SK-N-MC (cell line): ENCODE data around the gene LTBP2.

ENCODE experiments used
- DNase-seq: peaks from one replicate; pipeline ENCODE4 v3.0.0-alpha.2; 2011; ENCODE audit warnings: low read depth, low spot score
- H3K27ac ChIP-seq: fragments of 200-600 bp; sonication (generic); 2 replicates; pipeline ENCODE4 v1.5.1; 2016; ENCODE audit warnings: mixed run types
- H3K36me3 ChIP-seq: fragments of 200-600 bp; sonication (generic); 2 replicates; pipeline ENCODE4 v1.6.1; 2017; ENCODE audit warnings: antibody characterized with exemption, low read length, mixed read lengths; ENCODE audit not compliant: insufficient read depth
- H3K4me3 ChIP-seq: fragments of 200-600 bp; sonication (generic); 2 replicates; pipeline ENCODE4 v1.5.1; 2016
- H3K9ac ChIP-seq: fragments of 200-600 bp; sonication (generic); 2 replicates; pipeline ENCODE4 v1.8.0; 2017; ENCODE audit warnings: mixed run types, mixed read lengths; ENCODE audit not compliant: insufficient read length
- H3K9me3 ChIP-seq: fragments of 200-600 bp; sonication (generic); 2 replicates; pipeline ENCODE4 v1.6.1; 2017; ENCODE audit warnings: low read depth, mild to moderate bottlenecking, antibody characterized with exemption, low read length, moderate library complexity, mixed read lengths
- EZH2 ChIP-seq: fragments of 200-600 bp; sonication (generic); IDR thresholded peaks from one replicate; pipeline ENCODE4 v1.6.1; 2017; ENCODE audit warnings: antibody characterized with exemption
- FOXP2 ChIP-seq: optimal IDR thresholded peaks from 2 replicates; pipeline ENCODE3; 2011; ENCODE audit warnings: mild to moderate bottlenecking, moderate library complexity; ENCODE audit not compliant: insufficient read depth; ENCODE audit errors: extremely low read length, control extremely low read depth
- POLR2AphosphoS5 ChIP-seq: IDR thresholded peaks from 2 replicates; pipeline ENCODE4 v1.6.1; 2012; ENCODE audit warnings: mild to moderate bottlenecking, low read depth, low read length, borderline replicate concordance

LTBP2 gene

DNA sequence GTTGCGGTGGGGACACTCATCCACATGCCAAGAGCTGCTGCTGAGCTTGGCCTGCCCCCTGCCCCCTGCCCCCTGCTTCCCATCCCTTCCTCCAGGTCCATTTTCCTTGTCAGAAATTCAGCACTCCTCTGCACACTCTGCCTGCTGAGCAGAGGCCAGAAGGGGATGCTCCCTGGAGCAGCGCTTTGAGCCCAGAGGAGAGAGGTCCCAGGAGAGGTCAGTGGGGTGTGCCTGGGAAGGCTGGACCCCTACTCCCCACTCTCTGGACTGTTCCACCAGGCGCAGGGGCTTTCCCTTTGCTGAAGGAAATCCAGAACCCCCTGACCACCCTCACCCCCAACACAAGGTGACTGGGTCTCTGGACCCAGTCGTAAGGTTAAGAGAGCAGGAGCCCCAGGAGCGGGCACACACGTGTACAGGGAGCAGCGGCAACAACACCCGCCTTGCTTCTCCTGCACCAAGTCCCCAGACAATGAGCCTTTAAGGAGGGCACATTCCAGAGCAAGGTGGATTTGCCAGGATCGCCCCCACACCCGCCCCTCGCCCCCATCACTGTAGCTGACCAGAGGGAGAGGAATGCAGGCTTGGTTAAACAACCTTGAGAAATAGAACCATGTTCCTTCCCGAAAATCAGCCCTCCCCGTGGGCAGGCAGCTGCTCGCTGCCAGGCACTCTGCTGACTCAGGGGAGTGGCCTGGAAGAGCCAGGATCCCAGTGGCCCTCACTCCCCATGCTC is 87.8 kb downstream of the LTBP2 start:
- no peak overlapping the region for H3K27ac ChIP-seq

GRCh38 chr14:74522740-74523139 is 89.3 kb downstream of the LTBP2 start:
- DNase-seq, result no peak
- no peak overlapping the region for H3K9ac ChIP-seq
- TF ChIP-seq EZH2 (no peak), POLR2AphosphoS5 (no peak), FOXP2 (no peak)
- no peaks in the 10 kb centered on the region for H3K36me3 ChIP-seq
- no peak overlapping the region for H3K4me3 ChIP-seq
- H3K27ac ChIP-seq, result no peak overlapping the region
- H3K9me3 ChIP-seq, result no peaks in the 10 kb centered on the region

More for the DNA sequence above, 87.8 kb downstream of the LTBP2 start:
- no peak for DNase-seq
- no peak overlapping the region for H3K9ac ChIP-seq
- H3K9me3 ChIP-seq, result no peaks in the 10 kb centered on the region
- no peak for TF ChIP-seq FOXP2
- TF ChIP-seq EZH2, result no peak
- no peak for TF ChIP-seq POLR2AphosphoS5
- no peak overlapping the region for H3K4me3 ChIP-seq
- no peaks in the 10 kb centered on the region for H3K36me3 ChIP-seq

DNA sequence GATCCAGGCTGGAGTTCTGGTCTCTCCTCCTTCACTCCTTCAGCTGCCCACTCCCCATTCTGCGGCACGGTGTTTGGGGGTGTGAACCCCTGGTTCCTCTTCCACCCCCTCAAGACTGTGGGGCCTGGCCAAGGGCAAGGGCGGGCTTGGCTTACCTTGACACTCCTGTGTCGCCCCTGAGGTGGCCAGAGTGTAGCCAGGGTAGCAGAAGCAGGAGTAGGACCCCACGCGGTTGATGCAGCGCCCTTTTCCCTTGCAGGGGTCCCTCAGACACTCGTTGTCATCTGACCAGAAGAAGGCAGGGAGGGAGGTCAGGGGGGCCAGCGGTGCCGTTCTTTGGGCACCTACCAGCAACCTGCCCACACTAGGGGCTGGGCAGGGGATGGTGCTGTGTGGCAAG is 90.3 kb downstream of the LTBP2 start:
- no peaks in the 10 kb centered on the region for H3K9me3 ChIP-seq
- DNase-seq, result no peak

DNA sequence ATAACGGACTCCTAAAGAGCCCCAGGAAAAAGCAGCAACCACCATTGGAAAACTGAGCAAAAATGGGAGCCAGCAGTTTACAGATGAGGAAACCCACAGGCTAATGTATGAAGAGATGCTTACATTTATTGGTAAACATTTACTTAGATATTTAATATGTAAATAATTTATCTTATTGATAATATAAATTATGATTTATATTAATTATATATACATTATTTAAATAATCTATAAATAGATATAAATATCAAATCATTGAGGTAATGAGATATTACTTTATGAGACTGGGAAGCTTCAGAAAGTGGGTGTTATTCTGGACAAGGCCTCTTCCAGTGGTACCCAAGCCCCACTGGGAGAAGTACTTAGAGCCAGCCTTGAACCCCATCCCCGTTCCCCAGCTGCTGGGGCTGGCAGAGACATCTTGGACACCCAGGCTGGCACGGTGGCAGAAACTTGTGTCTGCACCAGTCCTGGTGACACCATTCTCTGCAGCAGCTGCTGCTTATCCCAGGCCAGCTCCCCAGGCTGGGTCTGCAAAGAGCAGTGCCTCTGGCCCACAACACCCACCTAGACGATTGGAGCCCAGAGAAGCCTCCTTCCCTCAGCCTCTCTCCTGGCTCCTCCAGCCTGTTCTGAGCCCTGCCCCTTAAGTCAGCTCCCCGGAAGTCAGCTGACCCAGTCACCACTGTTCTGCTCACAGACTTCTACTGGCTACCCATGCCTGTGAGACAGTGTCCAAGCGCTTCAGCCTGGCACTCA is 92.5 kb downstream of the LTBP2 start:
- DNase-seq, result no peak
- Histone ChIP-seq H3K4me3 (no peak overlapping the region), H3K9me3 (no peaks in the 10 kb centered on the region), H3K27ac (no peak overlapping the region), H3K9ac (no peak overlapping the region), H3K36me3 (no peaks in the 10 kb centered on the region)
- TF ChIP-seq EZH2 (no peak), FOXP2 (no peak), POLR2AphosphoS5 (no peak)

More for the DNA sequence above, 90.3 kb downstream of the LTBP2 start:
- H3K4me3 ChIP-seq, result no peak overlapping the region
- no peaks in the 10 kb centered on the region for H3K36me3 ChIP-seq
- TF ChIP-seq EZH2 (no peak), POLR2AphosphoS5 (no peak), FOXP2 (no peak)
- no peak overlapping the region for H3K27ac ChIP-seq
- no peak overlapping the region for H3K9ac ChIP-seq

- H3K36me3 ChIP-seq, result no peaks in the 10 kb centered on the region
- DNase-seq, result no peak
- H3K9ac ChIP-seq, result no peak overlapping the region
- no peak overlapping the region for H3K4me3 ChIP-seq
- TF ChIP-seq FOXP2 (no peak), EZH2 (no peak), POLR2AphosphoS5 (no peak)
- no peaks in the 10 kb centered on the region for H3K9me3 ChIP-seq
- no peak overlapping the region for H3K27ac ChIP-seq
Observed at GRCh38 chr14:74518221-74518620, 93.8 kb downstream of the LTBP2 start.

- H3K36me3 ChIP-seq, result no peaks in the 10 kb centered on the region
- no peak for DNase-seq
- H3K9me3 ChIP-seq, result no peaks in the 10 kb centered on the region
- H3K27ac ChIP-seq, result no peak overlapping the region
- H3K4me3 ChIP-seq, result no peak overlapping the region
- no peak overlapping the region for H3K9ac ChIP-seq
- TF ChIP-seq FOXP2, result no peak
- no peak for TF ChIP-seq EZH2
- TF ChIP-seq POLR2AphosphoS5, result no peak
Observed at GRCh38 chr14:74517731-74518130, 94.3 kb downstream of the LTBP2 start.

DNA sequence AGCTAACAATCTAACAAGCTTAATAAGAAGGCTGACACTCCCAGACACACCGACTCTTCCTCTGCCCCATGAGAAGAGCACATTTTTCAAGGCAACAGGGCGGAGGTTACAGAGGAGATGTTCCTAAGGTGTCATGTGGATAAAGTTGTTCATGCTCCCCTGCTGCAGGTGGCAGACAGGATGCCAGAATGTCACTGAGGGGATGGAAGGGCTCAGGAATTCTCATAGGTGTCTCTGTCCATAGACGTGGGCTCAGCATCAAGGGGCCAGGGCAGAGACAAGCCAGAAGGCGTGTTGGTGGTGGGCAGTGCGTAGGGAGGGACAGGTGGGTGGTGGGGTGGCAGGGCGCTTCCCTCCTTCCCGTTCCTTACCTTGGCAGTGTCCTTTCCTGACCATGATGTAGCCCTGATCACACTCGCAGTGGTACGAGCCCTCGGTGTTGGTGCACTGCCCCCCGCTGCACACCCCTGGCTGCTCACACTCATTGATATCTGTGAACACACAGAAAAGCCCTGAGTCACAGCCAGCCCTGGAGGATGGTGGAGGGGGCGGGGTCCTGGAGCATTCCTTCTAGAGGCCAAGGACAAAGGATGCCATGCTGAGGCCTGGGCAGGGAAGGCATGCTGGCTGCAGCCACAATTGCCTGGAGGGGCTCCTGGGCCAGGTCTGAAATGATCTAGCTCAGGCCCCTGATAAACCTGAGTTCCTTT is 95.4 kb downstream of the LTBP2 start:
- H3K9ac ChIP-seq, result no peak overlapping the region
- TF ChIP-seq EZH2, result no peak
- TF ChIP-seq POLR2AphosphoS5, result no peak
- no peak for TF ChIP-seq FOXP2
- no peaks in the 10 kb centered on the region for H3K36me3 ChIP-seq
- no peak for DNase-seq
- H3K9me3 ChIP-seq, result no peaks in the 10 kb centered on the region
- no peak overlapping the region for H3K4me3 ChIP-seq
- H3K27ac ChIP-seq, result no peak overlapping the region

DNA sequence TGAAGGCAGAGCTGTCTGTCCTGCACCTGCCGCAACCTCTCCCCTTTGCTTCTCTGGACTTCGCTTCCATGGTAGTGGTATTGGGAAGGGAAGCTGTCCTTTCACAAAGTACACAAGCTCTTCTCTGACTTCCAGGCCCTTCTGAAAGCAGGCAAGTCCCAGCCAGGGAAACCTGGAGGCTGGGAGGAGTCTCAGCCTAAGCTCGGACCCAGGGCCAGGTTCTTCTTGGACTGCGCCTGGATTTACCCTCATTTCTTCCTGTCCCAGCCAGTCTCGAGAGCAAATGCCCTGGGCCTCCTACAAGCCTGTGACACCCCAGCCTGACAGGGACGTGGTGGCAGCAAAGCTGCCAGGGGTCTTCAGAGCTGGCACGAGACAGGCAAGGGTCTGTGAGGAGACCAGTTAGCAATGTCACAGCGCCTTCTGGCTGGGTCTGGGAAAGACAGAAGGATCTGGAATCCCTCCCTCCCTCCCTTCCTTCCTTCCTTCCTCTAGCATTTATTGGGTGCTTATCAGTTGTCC is 96.1 kb downstream of the LTBP2 start:
- H3K27ac ChIP-seq, result no peak overlapping the region
- no peaks in the 10 kb centered on the region for H3K9me3 ChIP-seq
- DNase-seq, result no peak
- H3K4me3 ChIP-seq, result no peak overlapping the region
- H3K9ac ChIP-seq, result no peak overlapping the region
- no peaks in the 10 kb centered on the region for H3K36me3 ChIP-seq
- no peak for TF ChIP-seq POLR2AphosphoS5
